Measurements from ENCODE around the gene HSPA12B. TPM values are rescaled to one million over a fixed set of nuclear protein-coding genes. Genes with fewer than 3 reads are reported as not detected.

The HSPA12B gene
- total and polyA plus RNA-seq, 2 donors (not counting 3 experiments of a cell fraction or from before 2014, with no cell fraction given), result 3.7 to 6.6 TPM

- Histone ChIP-seq H3K4me2 (ENCODE audit: insufficient read depth, low read length) (no peak overlapping the region), H3K79me2 (ENCODE audit: control insufficient read depth, insufficient read depth, low read length) (no peaks in the 10 kb centered on the region), H3K27ac (ENCODE audit: insufficient read depth, low read depth, low read length) (no peak overlapping the region), H3K9me3 (replicated peaks; ENCODE audit: control insufficient read depth, insufficient read depth, low read length) (no peaks in the 10 kb centered on the region), H3K36me3 (ENCODE audit: control insufficient read depth in 2 of 2, extremely low read depth in 1 of 2, insufficient read depth in 2 of 2, low read length in 2 of 2) (peaks cover 0 to 9% of the 10 kb centered on the region in 2 experiments), H3K4me1 (ENCODE audit: control insufficient read depth, extremely low read depth, insufficient read depth, low read length) (no peaks in the 10 kb centered on the region), H3K4me3 (replicated peaks in 1 of 3; ENCODE audit: insufficient read depth in 1 of 3, low read depth in 1 of 3, low read length in 3 of 3) (no peak overlapping the region), H3K27me3 (ENCODE audit: control insufficient read depth in 2 of 2, insufficient read depth in 2 of 2, low read length in 2 of 2) (no peaks in the 10 kb centered on the region), H4K20me1 (replicated peaks; ENCODE audit: control insufficient read depth, extremely low read depth, insufficient read depth, low read length) (no peaks in the 10 kb centered on the region), H2AFZ (ENCODE audit: low read depth, low read length) (no peak overlapping the region), H3K9ac (replicated peaks; ENCODE audit: extremely low read depth, insufficient read depth, low read length) (no peak overlapping the region), H3K9me1 (replicated peaks; ENCODE audit: control insufficient read depth, extremely low read depth, insufficient read depth, low read length) (no peaks in the 10 kb centered on the region)
- no peak for DNase-seq (ENCODE audit: low read depth, low spot score)
- no peak for FAIRE-seq
- intact Hi-C loops (cut with micrococcal nuclease) (no loop called here), dilution Hi-C loops (cut with MboI; ENCODE audit: extremely low pct_ligation_motif_present, low sequenced_read_pairs) (no loop called here)
- ChIA-PET POLR2A (no interaction called here), CTCF (interaction anchor here (1.2 to 2.7 kb wide), 5 partner anchors 10 to 195 kb away, joined by 3 to 7 read pairs (median 4); partner anchors contain the start of gene ADISSP)
- TF ChIP-seq POLR2AphosphoS5 (IDR thresholded peaks at IDR 0.05; ENCODE audit: insufficient read depth, low read depth, low read length) (no peak), GATA2 (IDR thresholded peaks at IDR 0.05; ENCODE audit: insufficient read depth, insufficient read length, low read depth, low read length) (no peak), FOS (IDR thresholded peaks at IDR 0.05; ENCODE audit: borderline replicate concordance, insufficient read depth, low read length) (no peak), POLR2A (IDR thresholded peaks at IDR 0.05; ENCODE audit: low read depth, low read length) (no peak), CTCF (IDR thresholded peaks at IDR 0.05; ENCODE audit: extremely low read depth in 1 of 2, insufficient read depth in 1 of 2, low read depth in 1 of 2, low read length in 2 of 2) (no peak), MYC (IDR thresholded peaks at IDR 0.05; ENCODE audit: low read depth, low read length) (no peak), EZH2 (IDR thresholded peaks at IDR 0.05; ENCODE audit: borderline replicate concordance, low read depth, low read length, severe bottlenecking) (no peak), MAX (IDR thresholded peaks at IDR 0.05; ENCODE audit: insufficient read depth, insufficient read length) (no peak), JUN (IDR thresholded peaks at IDR 0.05; ENCODE audit: borderline replicate concordance, insufficient read depth, insufficient read length, low read depth) (no peak)
- BruUV-seq (replicated peaks), result no TSS peak
These were observed 26.1 kb downstream of the HSPA12B start for GRCh38 chr20:3758566-3758965.
